GM13977 (cell line): ENCODE measurements around the gene CPLX3.

ENCODE experiments used
- DNase-seq: peaks from one replicate; pipeline ENCODE4 v3.0.0; 2012; ENCODE audit warnings: low spot score
- in situ Hi-C: fragments of 300-500 bp; cut with MboI; formaldehyde crosslinking; loops from one replicate; pipeline ENCODE4 v1.12.0; 2022; ENCODE audit warnings: low sequenced_read_pairs, low pct_unique_long_range_greater_than_20kb, mixed read lengths, inconsistent platforms; ENCODE audit not compliant: unreplicated experiment
- TF ChIP-seq, protein P1 (sequence below): IDR thresholded peaks from 2 replicates; pipeline ENCODE4 v1.5.1; 2012; ENCODE audit warnings: mild to moderate bottlenecking, control low read depth; ENCODE audit not compliant: insufficient read depth; ENCODE audit errors: extremely low read depth, missing control alignments

Gene CPLX3

DNA sequence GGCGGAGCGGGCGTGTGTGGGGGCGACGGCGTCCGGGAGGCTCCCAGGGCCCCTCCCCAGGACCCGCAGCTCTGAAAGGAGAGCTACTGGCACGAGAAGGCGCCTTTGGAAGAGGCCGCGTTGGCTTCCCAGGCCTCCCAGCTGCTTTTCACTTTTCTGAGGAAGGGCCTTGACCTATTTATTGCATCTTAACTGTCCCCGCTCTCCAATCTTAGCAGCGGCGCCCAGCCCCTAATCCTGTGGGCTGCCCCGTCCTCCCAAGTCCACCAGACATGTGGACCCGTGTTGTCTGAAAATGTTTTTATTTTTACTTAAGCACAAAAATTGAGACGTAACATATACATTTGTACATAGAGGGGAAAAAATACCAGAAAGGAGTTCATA, 17.0 kb downstream of the CPLX3 start:
- no peak for DNase-seq
- in situ Hi-C loops, result no loop called here
- TF ChIP-seq, protein P1, sequence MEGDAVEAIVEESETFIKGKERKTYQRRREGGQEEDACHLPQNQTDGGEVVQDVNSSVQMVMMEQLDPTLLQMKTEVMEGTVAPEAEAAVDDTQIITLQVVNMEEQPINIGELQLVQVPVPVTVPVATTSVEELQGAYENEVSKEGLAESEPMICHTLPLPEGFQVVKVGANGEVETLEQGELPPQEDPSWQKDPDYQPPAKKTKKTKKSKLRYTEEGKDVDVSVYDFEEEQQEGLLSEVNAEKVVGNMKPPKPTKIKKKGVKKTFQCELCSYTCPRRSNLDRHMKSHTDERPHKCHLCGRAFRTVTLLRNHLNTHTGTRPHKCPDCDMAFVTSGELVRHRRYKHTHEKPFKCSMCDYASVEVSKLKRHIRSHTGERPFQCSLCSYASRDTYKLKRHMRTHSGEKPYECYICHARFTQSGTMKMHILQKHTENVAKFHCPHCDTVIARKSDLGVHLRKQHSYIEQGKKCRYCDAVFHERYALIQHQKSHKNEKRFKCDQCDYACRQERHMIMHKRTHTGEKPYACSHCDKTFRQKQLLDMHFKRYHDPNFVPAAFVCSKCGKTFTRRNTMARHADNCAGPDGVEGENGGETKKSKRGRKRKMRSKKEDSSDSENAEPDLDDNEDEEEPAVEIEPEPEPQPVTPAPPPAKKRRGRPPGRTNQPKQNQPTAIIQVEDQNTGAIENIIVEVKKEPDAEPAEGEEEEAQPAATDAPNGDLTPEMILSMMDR, result no peak

DNA sequence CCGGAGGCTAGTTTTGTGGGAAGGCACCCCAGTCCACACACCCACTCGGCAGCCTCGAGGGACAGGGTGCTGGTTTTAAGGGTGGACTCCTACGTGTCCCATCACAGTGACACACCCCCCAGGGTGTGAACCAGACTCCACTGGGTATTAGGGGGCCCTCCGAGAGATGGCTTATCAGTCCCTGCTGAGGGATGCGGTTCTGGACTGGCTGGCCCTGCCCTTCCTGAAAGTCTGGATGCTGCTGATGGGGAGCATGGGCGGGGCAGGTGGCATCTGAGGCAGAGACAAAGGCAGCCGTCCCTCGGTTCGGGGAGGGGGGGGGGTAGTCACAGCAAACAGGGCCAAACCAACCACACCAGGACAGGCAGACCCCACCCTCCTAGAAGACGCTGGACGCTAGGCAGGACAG, 17.5 kb downstream of the CPLX3 start:
- in situ Hi-C loops, result no loop called here
- TF ChIP-seq, protein P1, result no peak
- no peak for DNase-seq

DNA sequence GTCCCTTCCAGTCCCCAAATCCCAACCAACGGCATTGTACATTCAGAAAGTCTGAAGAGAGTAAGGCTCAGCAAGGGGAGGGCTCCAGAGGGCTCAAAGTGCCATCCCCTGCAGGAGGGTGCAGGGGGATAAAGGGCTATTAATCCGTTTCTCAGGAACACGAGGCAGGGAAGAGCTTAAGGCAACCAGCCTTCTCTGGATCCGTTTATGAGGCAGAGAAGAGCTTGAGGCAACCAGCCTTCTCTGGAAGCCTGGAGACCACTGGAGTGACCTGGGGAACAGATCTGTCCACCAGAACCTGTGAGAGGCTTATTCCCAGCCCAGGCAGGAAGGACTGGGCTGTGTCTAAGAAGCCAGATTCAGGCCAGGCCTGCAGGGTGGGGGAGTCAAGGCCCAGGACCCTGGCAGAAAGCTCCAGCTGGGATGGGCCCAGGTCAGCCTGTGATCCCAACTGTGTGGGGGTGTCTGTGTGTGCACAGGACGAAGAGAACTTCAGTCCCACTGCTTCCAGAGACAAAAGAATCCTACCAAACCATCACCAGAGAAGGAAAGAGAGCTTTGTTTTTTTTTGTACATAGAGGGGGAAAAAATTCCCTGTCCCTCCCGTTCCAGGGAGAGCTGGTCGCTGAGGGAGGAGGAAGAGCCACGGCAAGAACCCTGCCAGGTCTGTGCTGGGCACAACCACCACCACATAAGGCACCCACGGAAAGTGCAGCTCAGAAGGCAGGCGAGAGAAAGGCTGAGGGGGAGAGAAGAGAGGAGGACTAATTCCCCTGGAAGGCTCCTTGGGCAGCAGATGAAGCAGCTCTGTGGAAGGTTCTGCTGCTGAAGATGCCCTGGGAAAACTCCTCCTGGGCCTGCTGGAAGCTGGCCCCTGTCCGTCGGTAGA, 18.1 kb downstream of the CPLX3 start:
- TF ChIP-seq, protein P1, result peak; percentile 18
- no peak for DNase-seq
- in situ Hi-C loops, result no loop called here

DNA sequence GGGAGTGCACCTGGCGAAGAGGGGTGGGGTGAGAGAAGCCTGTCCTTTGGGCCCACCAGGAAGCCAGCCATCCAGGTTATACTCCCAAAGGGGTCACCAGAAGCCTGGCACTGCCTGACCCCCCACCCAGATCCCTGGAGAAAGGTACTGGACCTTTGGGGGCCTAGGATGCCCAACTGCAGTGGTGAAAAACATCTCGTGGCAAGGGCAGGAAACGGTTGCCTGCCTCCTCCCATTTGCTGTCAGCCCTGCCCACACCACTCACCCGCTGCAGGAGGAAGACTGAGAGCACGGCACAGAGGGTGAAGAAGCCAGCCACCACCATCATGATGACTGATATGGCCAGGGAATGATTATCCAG, 18.8 kb downstream of the CPLX3 start:
- in situ Hi-C loops, result no loop called here
- TF ChIP-seq, protein P1, result no peak
- peak; percentile 16 for DNase-seq

DNA sequence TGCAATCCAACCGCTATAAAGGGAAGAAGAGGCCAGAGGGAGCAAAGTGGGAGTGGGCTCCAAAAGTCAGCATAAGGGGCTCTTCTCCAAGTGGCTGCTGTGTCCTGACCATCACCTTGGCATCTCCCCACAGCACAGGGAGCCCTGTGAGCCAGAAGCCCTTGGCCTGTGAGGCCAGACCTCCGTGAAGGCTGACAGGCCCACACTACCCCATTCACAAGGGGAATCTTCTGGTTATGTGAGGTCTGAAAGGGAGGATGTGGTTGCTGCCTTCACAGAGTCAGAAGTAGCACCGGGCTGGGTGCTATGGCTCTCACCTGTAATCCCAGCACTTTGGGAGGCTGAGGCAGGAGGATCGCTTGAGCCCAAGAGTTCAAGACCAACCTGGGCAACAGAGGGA, 19.2 kb downstream of the CPLX3 start:
- in situ Hi-C loops, result no loop called here

DNA sequence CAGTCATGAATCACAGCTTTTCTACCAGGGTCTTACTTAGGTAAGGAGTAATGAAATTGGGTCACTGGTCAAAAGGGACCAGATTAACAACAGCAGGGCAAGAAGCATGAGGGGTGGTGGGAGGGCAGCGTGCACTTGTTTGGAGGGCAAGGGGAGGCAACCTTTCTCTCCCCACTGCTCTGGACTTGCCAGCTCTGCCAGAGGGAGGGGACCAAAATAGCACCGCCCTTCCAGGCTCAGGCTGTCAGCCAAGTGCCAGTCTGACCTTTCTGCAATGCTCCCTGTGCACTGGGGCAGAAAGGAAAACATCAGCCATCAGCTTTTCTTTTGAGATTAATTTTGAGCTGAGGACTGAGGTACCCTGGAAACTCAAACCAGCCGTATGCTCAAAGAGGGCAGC, 21.0 kb downstream of the CPLX3 start:
- in situ Hi-C loops, result no loop called here
- no peak for DNase-seq
- TF ChIP-seq, protein P1, result no peak

More for the DNA sequence above, 19.2 kb downstream of the CPLX3 start:
- TF ChIP-seq, protein P1, result no peak
- DNase-seq, result peak; percentile 16
